Measurements from ENCODE around the gene RNF220. TPM values are rescaled to one million over a fixed set of nuclear protein-coding genes. Genes with fewer than 3 reads are reported as not detected.

RNF220 gene
- total and polyA plus RNA-seq, 7 donors, result 49.5 to 122 (median 82.8) TPM

GRCh38 chr1:44569491-44569890 is 164.4 kb downstream of the RNF220 start:
- H3K4me3 ChIP-seq, result no peak overlapping the region
- 72 to 83% methylated on average over 4 of the region's 4 CpGs for WGBS, 2 donors
- H3K27ac ChIP-seq, result no peak overlapping the region
- no peaks in the 10 kb centered on the region for H3K4me1 ChIP-seq
- intact Hi-C loops (cut with DNase I), result no loop called here
- H3K27me3 ChIP-seq, result peaks cover 0 to 16% (median 0%) of the 10 kb centered on the region in 3 donors
- no peaks in the 10 kb centered on the region for H3K9me3 ChIP-seq
- no peak for DNase-seq
- TF ChIP-seq CTCF (IDR thresholded peaks at IDR 0.05) (no peak), POLR2A (IDR thresholded peaks at IDR 0.05) (no peak), EP300 (IDR thresholded peaks at IDR 0.05) (no peak), POLR2AphosphoS5 (IDR thresholded peaks at IDR 0.05) (no peak)
- no peaks in the 10 kb centered on the region for H3K36me3 ChIP-seq

- Histone ChIP-seq H3K27ac (no peak overlapping the region), H3K27me3 (peaks cover 0 to 4% (median 0%) of the 10 kb centered on the region in 3 donors), H3K9me3 (no peaks in the 10 kb centered on the region), H3K4me3 (no peak overlapping the region), H3K4me1 (no peaks in the 10 kb centered on the region), H3K36me3 (no peaks in the 10 kb centered on the region)
- 50 to 78% methylated on average over 5 of the region's 5 CpGs for WGBS, 2 donors
- DNase-seq, result no peak
- intact Hi-C loops (cut with DNase I), result no loop called here
- TF ChIP-seq EP300 (IDR thresholded peaks at IDR 0.05) (no peak), POLR2AphosphoS5 (IDR thresholded peaks at IDR 0.05) (no peak), CTCF (IDR thresholded peaks at IDR 0.05) (no peak), POLR2A (IDR thresholded peaks at IDR 0.05) (no peak)
These were observed 166.9 kb downstream of the RNF220 start for GRCh38 chr1:44571712-44572571.

GRCh38 chr1:44572572-44572879 is 167.5 kb downstream of the RNF220 start:
- 70 to 79% methylated on average over 2 of the region's 2 CpGs for WGBS, 2 donors
- peaks cover 0 to 4% (median 0%) of the 10 kb centered on the region in 3 donors for H3K27me3 ChIP-seq
- H3K4me3 ChIP-seq, result no peak overlapping the region
- intact Hi-C loops (cut with DNase I), result no loop called here
- H3K27ac ChIP-seq, result no peak overlapping the region
- H3K4me1 ChIP-seq, result no peaks in the 10 kb centered on the region
- DNase-seq, result no peak
- TF ChIP-seq CTCF (IDR thresholded peaks at IDR 0.05) (no peak), EP300 (IDR thresholded peaks at IDR 0.05) (no peak), POLR2AphosphoS5 (IDR thresholded peaks at IDR 0.05) (no peak), POLR2A (IDR thresholded peaks at IDR 0.05) (no peak)
- no peaks in the 10 kb centered on the region for H3K36me3 ChIP-seq
- no peaks in the 10 kb centered on the region for H3K9me3 ChIP-seq

- Histone ChIP-seq H3K9me3 (no peaks in the 10 kb centered on the region), H3K27ac (no peak overlapping the region), H3K4me1 (no peaks in the 10 kb centered on the region), H3K27me3 (no peaks in the 10 kb centered on the region), H3K4me3 (no peak overlapping the region), H3K36me3 (no peaks in the 10 kb centered on the region)
- TF ChIP-seq POLR2AphosphoS5 (IDR thresholded peaks at IDR 0.05) (no peak), EP300 (IDR thresholded peaks at IDR 0.05) (no peak), CTCF (IDR thresholded peaks at IDR 0.05) (no peak)
- 69 to 81% methylated on average over 4 of the region's 4 CpGs for WGBS, 2 donors
- no peak for DNase-seq
- intact Hi-C loops (cut with DNase I), result no loop called here
These were observed 170.3 kb downstream of the RNF220 start for GRCh38 chr1:44575396-44575795.
